GM19238 (cell line): ENCODE results near the gene NFATC2.

Source experiments
- DNase-seq: peaks from one replicate; pipeline ENCODE4 v3.0.0; 2011; ENCODE audit warnings: low spot score; ENCODE audit not compliant: insufficient read length

Gene NFATC2

DNA sequence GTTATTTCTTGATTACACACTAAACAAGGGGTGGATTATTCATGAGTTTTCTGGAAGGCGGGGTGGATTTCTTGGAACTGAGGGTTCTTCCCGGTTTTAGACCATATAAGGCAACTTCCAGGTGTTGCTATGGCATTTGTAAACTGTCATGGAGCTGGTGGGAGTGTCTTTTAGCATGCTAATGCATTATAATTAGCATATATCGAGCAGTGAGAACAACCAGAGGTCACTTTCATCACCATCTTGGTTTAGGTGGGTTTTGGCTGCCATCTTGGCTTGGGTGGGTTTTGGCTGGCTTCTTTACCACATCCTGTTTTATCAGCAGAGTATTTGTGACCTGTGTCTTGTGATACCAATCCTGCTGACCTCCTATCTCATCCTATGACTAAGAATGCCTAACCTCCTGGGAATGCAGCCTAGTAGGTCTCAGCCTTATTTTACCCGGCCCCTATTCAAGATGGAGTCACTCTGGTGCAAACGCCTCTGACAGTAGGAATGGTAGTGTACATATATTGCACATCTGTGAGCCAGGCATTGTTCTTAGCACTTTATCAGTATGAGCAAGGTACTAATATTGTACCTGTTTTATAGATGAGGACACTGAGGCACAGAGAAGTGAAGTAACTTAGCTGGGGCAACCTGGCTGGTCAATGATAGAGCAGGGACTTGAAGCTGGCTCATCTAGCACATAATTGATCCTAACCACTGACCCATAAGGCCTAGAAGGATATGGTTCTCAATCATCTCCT, 203.7 kb downstream of the NFATC2 start:
- DNase-seq = no peak

DNA sequence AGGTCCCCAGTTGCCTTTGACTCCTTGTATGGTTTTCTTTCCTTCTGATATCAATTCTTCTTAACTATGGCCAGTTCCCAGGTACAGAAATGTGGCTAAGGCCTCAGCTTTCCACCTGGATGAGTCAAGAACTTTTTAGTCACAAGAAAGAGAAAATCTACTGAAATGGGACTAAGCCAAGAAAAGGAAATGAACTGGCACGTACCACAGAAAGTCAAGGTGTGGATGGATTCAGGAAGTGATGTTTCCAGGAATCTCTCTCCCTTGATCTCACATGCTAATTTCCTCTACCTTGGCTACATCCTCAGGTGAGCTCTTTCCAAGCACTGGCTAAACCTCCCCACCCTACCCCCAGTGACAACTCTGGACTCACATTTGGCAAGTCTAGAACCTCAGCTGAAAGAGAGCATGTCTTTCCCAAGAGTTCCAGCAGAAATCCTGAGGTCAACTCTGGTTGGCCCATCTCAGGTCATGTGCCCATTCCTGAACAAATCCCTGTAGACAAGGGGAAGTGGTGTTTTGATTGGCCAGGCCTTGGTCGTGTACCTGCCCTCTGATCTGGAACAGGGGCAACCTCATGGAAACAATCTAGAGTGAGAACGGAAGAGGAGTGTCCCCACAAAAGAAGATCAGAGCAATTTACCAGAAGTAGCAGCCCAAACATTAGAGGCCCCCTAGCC, 205.3 kb downstream of the NFATC2 start:
- DNase-seq = no peak
